A673 (cell line): ENCODE results near the gene SLC27A1. TPM values are rescaled to one million over a fixed set of nuclear protein-coding genes. Genes with fewer than 3 reads are reported as not detected.

Source experiments
- BruUV-seq: library from RNA; stranded (reverse); fragments of 400-500 nt; replicated peaks from 2 replicates; lab custom pipeline; 2021; lab: Mats Ljungman, UMichigan
- CTCF ChIA-PET: fragments of 300-600 bp; sonication (Branson Sonifier 250); formaldehyde crosslinking; loops from one replicate; lab custom pipeline; 2022; ENCODE audit warnings: antibody characterized with exemption; lab: Charles Lee
- POLR2A ChIA-PET: fragments of 300-600 bp; sonication (Branson Sonifier 250); formaldehyde crosslinking; loops from one replicate; lab custom pipeline; 2022; ENCODE audit warnings: antibody characterized with exemption; ENCODE audit not compliant: low non-redundant PET; lab: Charles Lee
- DNase-seq: peaks from one replicate; pipeline ENCODE4 v3.0.0-alpha.2; 2015; ENCODE audit warnings: low spot score
- H3K27ac ChIP-seq: fragments of 200-600 bp; sonication (generic); 2 replicates; pipeline ENCODE4 v1.5.1; 2016; ENCODE audit warnings: mixed run types, low read depth, mild to moderate bottlenecking, mixed read lengths, antibody characterized with exemption, low read length; ENCODE audit not compliant: poor library complexity, severe bottlenecking
- H3K27me3 ChIP-seq: fragments of 200-600 bp; sonication (generic); replicated peaks from 2 replicates; pipeline ENCODE4 v1.6.1; 2017; ENCODE audit warnings: mixed run types, low read depth, mild to moderate bottlenecking, mixed read lengths, antibody characterized with exemption, low read length; ENCODE audit not compliant: insufficient read depth, poor library complexity
- H3K36me3 ChIP-seq: fragments of 200-600 bp; sonication (generic); 2 replicates; pipeline ENCODE4 v1.6.1; 2016; ENCODE audit warnings: mixed run types, mild to moderate bottlenecking, mixed read lengths, antibody characterized with exemption, low read length; ENCODE audit not compliant: insufficient read depth, poor library complexity, severe bottlenecking
- H3K4me1 ChIP-seq: fragments of 200-600 bp; sonication (generic); 2 replicates; pipeline ENCODE4 v1.6.1; 2017; ENCODE audit warnings: mixed run types, mild to moderate bottlenecking, mixed read lengths, antibody characterized with exemption, low read length; ENCODE audit not compliant: insufficient read depth, poor library complexity, severe bottlenecking
- H3K4me3 ChIP-seq: fragments of 200-600 bp; sonication (generic); 2 replicates; pipeline ENCODE4 v1.5.1; 2016; ENCODE audit warnings: low read depth, mixed run types, mild to moderate bottlenecking, mixed read lengths, low read length; ENCODE audit not compliant: poor library complexity, severe bottlenecking
- H3K9me3 ChIP-seq: fragments of 200-600 bp; sonication (generic); 2 replicates; pipeline ENCODE4 v1.6.1; 2016; ENCODE audit warnings: mixed run types, low read depth, mild to moderate bottlenecking, mixed read lengths, antibody characterized with exemption, low read length; ENCODE audit not compliant: poor library complexity, severe bottlenecking
- EZH2 ChIP-seq: fragments of 200-600 bp; sonication (generic); IDR thresholded peaks from 2 replicates; pipeline ENCODE4 v1.6.1; 2017; ENCODE audit warnings: borderline replicate concordance, low read depth, mild to moderate bottlenecking, mixed read lengths, antibody characterized with exemption, low read length; ENCODE audit not compliant: poor library complexity, severe bottlenecking
- intact Hi-C: fragments of 100-400 bp; cut with micrococcal nuclease; formaldehyde crosslinking; loops from one replicate; pipeline ENCODE4 v1.10.0; 2022; ENCODE audit not compliant: unreplicated experiment
- total RNA-seq: library from RNA; stranded (reverse); gene quantifications from 2 replicates; pipeline ENCODE4 v1.2.3, GENCODE V29; 2021
- TF ChIP-seq, protein P1 (sequence below): fragments of 300-800, 200-600 bp; sonication (generic); conservative IDR thresholded peaks from 2 replicates; pipeline ENCODE4 v1.5.1; 2017; ENCODE audit warnings: low read depth, mild to moderate bottlenecking, antibody characterized with exemption, low read length, moderate library complexity, mixed read lengths

Gene SLC27A1
- total RNA-seq, 1 experiment from 2014 or later: 3.0 TPM

DNA sequence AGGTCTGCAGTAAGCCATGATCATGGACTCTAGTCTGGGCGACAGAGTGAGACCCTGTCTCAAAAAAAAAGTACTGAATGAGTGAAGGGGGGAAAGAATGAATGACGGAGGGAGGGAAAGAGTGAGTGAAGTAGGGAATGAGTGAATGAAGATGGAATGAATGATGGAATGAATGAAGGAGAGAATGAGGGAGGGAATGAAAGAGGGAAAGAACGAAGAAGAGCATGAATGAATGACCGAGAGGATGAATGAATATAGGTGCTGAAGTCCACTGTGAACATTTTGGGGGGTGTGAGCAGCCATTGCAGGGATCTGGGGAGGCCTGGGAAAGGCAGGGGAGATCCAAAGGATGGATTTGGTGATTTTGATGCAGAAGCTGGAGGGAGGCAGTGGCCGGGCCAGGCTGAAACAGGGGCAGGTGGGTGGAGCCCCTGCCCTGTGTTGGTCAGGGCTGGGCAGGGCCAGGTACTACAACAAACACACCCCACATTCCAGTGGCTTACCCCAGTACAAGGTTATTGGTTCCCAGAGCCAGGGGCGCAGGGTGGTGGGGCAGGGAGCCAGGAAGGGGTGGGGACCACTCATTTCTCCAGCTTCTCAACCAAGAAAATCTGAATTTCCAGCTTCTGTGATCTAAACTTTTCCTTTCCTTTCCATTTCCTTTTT lies 14.3 kb downstream of the SLC27A1 start:
- DNase-seq: no peak
- no TSS peak for BruUV-seq
- ChIA-PET POLR2A (no interaction called here), CTCF (interaction anchor here (0.8 kb wide), 1 partner anchor 12 kb away, joined by 4 read pairs; no protein-coding TSS in a partner anchor)
- Histone ChIP-seq H3K36me3 (no peaks in the 10 kb centered on the region), H3K4me1 (no peaks in the 10 kb centered on the region), H3K27me3 (no peaks in the 10 kb centered on the region), H3K4me3 (no peak overlapping the region), H3K9me3 (no peaks in the 10 kb centered on the region), H3K27ac (no peak overlapping the region)
- intact Hi-C loops: no loop called here
- TF ChIP-seq EZH2: no peak
- TF ChIP-seq, protein P1, sequence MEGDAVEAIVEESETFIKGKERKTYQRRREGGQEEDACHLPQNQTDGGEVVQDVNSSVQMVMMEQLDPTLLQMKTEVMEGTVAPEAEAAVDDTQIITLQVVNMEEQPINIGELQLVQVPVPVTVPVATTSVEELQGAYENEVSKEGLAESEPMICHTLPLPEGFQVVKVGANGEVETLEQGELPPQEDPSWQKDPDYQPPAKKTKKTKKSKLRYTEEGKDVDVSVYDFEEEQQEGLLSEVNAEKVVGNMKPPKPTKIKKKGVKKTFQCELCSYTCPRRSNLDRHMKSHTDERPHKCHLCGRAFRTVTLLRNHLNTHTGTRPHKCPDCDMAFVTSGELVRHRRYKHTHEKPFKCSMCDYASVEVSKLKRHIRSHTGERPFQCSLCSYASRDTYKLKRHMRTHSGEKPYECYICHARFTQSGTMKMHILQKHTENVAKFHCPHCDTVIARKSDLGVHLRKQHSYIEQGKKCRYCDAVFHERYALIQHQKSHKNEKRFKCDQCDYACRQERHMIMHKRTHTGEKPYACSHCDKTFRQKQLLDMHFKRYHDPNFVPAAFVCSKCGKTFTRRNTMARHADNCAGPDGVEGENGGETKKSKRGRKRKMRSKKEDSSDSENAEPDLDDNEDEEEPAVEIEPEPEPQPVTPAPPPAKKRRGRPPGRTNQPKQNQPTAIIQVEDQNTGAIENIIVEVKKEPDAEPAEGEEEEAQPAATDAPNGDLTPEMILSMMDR: no peak

DNA sequence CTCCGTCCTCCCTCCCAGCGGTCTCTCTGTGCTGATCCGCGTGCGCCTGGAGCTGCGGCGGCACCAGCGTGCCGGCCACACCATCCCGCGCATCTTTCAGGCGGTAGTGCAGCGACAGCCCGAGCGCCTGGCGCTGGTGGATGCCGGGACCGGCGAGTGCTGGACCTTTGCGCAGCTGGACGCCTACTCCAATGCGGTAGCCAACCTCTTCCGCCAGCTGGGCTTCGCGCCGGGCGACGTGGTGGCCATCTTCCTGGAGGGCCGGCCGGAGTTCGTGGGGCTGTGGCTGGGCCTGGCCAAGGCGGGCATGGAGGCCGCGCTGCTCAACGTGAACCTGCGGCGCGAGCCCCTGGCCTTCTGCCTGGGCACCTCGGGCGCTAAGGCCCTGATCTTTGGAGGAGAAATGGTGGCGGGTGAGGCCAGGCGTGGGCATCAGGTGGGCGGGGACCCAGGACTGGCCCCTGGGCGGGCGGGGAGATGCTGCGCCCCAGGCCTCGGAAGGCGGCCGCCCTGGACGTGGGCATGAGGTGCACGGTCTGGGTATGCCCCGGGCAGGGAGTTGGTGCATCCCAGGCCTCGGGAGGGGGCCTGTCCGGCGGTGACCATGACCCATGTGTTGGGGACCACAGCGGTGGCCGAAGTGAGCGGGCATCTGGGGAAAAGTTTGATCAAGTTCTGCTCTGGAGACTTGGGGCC lies 16.4 kb downstream of the SLC27A1 start:
- no peaks in the 10 kb centered on the region for H3K4me1 ChIP-seq
- intact Hi-C loops: no loop called here
- no peaks in the 10 kb centered on the region for H3K9me3 ChIP-seq
- CTCF ChIA-PET: no interaction called here
- POLR2A ChIA-PET: no interaction called here
- no peak overlapping the region for H3K4me3 ChIP-seq
- TF ChIP-seq EZH2: no peak
- TF ChIP-seq, protein P1: no peak
- no peaks in the 10 kb centered on the region for H3K36me3 ChIP-seq
- DNase-seq: no peak
- H3K27me3 ChIP-seq: no peaks in the 10 kb centered on the region
- no peak overlapping the region for H3K27ac ChIP-seq
- no TSS peak for BruUV-seq

DNA sequence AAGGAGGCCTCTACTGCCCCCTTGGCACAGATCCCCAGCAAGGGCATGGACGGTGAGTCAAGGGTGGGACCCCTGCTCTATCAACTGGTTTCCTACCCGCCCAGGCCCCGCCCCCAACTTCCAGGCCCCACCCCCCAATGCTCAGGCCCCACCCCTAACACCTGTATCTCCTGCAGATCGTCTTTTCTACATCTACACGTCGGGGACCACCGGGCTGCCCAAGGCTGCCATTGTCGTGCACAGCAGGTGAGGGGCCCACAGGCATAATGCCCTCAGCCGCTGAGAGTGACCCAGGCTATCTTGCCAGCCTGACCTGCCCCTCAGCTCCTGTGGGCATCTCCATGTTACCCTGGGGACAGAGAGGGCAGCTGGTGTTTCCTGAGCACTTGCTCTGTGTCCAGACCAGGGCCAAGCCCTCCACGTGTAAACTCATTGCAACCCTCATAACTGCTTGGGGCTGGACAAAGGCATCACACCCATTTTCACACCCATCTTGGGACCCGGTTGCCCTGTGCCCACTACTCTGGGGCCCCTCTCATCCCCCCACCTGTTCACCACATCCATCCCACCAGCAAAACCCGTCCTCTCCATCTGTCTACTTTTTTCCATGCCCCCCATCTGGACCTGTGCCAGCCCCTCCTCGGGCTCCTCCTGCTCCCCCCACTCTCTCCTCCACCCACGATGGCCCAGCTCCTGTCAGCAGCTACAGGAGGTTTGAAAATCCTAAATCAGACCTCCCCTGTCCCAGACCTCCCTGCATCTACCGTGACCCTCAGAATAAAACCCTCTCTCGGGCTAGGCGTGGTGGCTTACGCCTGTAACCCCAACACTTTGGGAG lies 17.2 kb downstream of the SLC27A1 start:
- intact Hi-C loops: no loop called here
- no TSS peak for BruUV-seq
- DNase-seq: no peak

More for the DNA sequence above, 17.2 kb downstream of the SLC27A1 start:
- no peak overlapping the region for H3K4me3 ChIP-seq
- H3K9me3 ChIP-seq: no peaks in the 10 kb centered on the region
- CTCF ChIA-PET: no interaction called here
- no peaks in the 10 kb centered on the region for H3K36me3 ChIP-seq
- H3K27me3 ChIP-seq: no peaks in the 10 kb centered on the region
- H3K27ac ChIP-seq: no peak overlapping the region
- TF ChIP-seq, protein P1: no peak
- TF ChIP-seq EZH2: no peak
- no peaks in the 10 kb centered on the region for H3K4me1 ChIP-seq
- POLR2A ChIA-PET: no interaction called here
